NT2/D1 (cell line): ENCODE data around the gene AMOT.

Experiments
- DNase-seq: peaks from one replicate; pipeline ENCODE4 v3.0.0-alpha.2; 2011; ENCODE audit warnings: low read depth, low spot score
- H3K27me3 ChIP-seq: 2 replicates; pipeline ENCODE4 v1.6.0; 2011; ENCODE audit warnings: mild to moderate bottlenecking; ENCODE audit not compliant: insufficient read length, insufficient read depth
- H3K36me3 ChIP-seq: 2 replicates; pipeline ENCODE4 v1.6.1; 2011; ENCODE audit warnings: mild to moderate bottlenecking, low read length, mixed read lengths; ENCODE audit not compliant: insufficient read depth, insufficient read length
- H3K4me1 ChIP-seq: 2 replicates; pipeline ENCODE4 v1.5.1; 2011; ENCODE audit not compliant: insufficient read depth, insufficient read length
- H3K4me3 ChIP-seq: 2 replicates; pipeline ENCODE4 v1.5.1; 2011; ENCODE audit warnings: low read depth; ENCODE audit not compliant: insufficient read length
- H3K9ac ChIP-seq: 2 replicates; pipeline ENCODE4 v1.6.0; 2011; ENCODE audit warnings: low read depth; ENCODE audit not compliant: insufficient read length
- H3K9me3 ChIP-seq: 2 replicates; pipeline ENCODE4 v1.5.1; 2011; ENCODE audit warnings: mild to moderate bottlenecking, low read length; ENCODE audit not compliant: insufficient read depth
- SUZ12 ChIP-seq: IDR thresholded peaks from 2 replicates; pipeline ENCODE4 v1.6.1; 2011; ENCODE audit not compliant: insufficient read length, insufficient read depth; ENCODE audit errors: extremely low read depth
- YY1 ChIP-seq: IDR thresholded peaks from 2 replicates; pipeline ENCODE4 v1.6.1; 2011; ENCODE audit not compliant: insufficient read length, insufficient read depth
- ZNF274 ChIP-seq: IDR thresholded peaks from 2 replicates; pipeline ENCODE4 v1.6.1; 2011; ENCODE audit warnings: mild to moderate bottlenecking, low read depth, low read length

The AMOT gene

DNA sequence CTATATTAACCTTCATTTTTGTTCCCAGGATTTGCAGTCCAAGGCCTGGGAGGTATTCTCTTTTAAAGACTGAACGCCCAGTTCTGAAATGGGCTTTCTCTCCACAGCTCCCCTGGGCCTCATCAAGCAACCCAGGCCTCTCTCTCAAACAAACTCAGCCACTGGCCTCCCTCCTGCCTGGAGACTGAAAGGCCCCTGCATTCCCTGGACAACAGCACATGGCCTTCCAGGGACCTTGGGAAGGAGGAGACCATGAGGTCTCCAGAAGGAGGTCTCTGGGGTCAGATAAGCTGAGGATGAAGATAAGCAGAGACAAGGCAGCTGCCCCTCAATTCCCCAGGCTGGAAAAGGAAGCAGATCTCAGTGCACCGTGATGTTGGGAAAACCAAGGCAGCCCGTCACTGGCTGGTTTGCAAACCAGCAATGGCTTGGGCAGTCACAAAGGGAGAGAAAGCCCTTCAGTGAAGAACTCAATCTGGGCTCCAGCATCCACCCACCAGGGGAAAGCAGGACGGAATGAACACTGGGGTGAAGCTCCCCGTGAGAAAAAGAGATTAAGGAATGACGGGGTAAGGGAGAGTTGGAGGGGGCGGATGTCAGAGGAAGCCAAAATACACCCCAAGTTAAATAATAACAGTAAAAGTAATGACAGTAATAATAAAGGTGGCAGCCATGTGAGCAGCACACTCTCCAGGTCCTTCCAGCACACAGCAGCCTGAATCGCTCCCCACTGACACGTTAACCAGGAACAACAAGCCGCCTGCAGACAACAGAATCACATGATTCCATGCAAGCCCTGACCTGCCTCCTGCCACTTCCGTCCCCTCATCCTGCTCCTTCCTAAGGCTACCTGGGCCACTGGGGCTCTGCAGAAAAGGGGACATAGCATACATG is 22.3 kb downstream of the AMOT start:
- Histone ChIP-seq H3K9ac (no peak overlapping the region), H3K27me3 (no peaks in the 10 kb centered on the region), H3K4me1 (no peaks in the 10 kb centered on the region), H3K9me3 (no peaks in the 10 kb centered on the region), H3K36me3 (peaks cover 15% of the 10 kb centered on the region), H3K4me3 (no peak overlapping the region)
- no peak for DNase-seq
- no peak for TF ChIP-seq SUZ12
- no peak for TF ChIP-seq ZNF274

DNA sequence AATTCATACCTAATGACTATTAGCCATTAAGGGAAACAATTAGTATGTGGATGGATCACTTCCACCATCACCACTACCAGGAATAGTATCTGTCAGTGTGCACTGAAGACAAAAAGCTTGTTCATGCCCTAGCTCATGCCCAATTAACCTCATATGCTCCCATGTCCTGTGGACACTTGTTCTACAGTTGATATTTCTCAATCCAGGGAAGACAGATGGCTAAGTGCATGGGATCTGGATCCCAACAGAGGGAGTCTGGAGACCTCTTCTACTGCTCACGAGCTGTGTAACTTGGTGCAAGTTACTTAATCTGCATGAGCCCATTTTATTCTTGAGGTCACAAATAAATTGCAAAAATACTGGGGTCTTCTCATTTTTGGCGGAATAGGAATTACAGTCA is 23.7 kb downstream of the AMOT start:
- no peak overlapping the region for H3K4me3 ChIP-seq
- DNase-seq, result no peak
- H3K9ac ChIP-seq, result no peak overlapping the region

DNA sequence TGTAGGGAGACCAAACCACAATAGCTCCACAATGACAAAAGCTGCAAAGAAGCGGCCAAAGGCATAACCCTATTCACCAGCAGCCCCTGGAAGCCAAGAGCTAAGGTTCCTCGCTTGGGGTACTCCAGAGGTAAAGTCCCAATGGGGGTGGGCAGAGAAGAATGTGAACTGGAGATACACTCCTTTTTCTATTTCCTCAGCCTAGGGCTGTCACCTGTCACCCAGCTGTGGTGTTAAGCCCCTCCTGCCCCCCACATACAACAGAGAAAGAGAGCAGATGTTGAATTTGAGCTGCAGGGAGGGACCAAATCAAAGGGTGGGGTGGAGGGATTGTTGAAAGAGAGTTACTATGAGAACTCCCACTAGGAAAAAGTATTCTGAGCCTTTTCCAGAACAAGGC is 26.1 kb downstream of the AMOT start:
- Histone ChIP-seq H3K27me3 (no peaks in the 10 kb centered on the region), H3K36me3 (peaks cover 24% of the 10 kb centered on the region), H3K9ac (no peak overlapping the region), H3K4me1 (no peaks in the 10 kb centered on the region), H3K9me3 (no peaks in the 10 kb centered on the region), H3K4me3 (no peak overlapping the region)
- DNase-seq, result no peak
- TF ChIP-seq ZNF274 (no peak), YY1 (no peak), SUZ12 (no peak)

More for the DNA sequence above, 23.7 kb downstream of the AMOT start:
- TF ChIP-seq ZNF274, result no peak
- no peak for TF ChIP-seq YY1
- no peak for TF ChIP-seq SUZ12
- Histone ChIP-seq H3K36me3 (peaks cover 15% of the 10 kb centered on the region), H3K4me1 (no peaks in the 10 kb centered on the region), H3K27me3 (no peaks in the 10 kb centered on the region), H3K9me3 (no peaks in the 10 kb centered on the region)

DNA sequence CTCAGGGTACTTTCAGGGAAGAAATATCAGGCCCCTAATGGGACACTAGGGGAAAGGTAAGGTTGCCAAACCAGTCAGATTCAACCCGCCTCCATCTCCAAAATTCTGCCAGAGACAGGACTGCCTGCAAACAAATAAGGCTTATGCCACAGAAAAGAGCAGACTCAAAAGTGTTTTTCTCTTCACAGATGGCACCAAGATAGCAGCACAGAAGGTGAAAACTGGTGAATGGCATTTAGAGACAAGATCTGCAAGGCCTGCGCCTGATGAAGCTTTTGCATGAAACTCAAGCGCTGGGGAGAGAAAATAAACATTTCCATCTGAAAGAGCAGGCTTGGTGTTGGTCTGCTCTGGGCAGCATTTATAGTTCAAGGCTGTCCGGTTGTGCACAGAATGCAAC is 27.9 kb downstream of the AMOT start:
- Histone ChIP-seq H3K36me3 (peaks cover 28% of the 10 kb centered on the region), H3K9me3 (no peaks in the 10 kb centered on the region), H3K9ac (no peak overlapping the region), H3K4me1 (no peaks in the 10 kb centered on the region), H3K27me3 (no peaks in the 10 kb centered on the region), H3K4me3 (no peak overlapping the region)
- no peak for DNase-seq
- no peak for TF ChIP-seq SUZ12
- TF ChIP-seq ZNF274, result no peak

DNA sequence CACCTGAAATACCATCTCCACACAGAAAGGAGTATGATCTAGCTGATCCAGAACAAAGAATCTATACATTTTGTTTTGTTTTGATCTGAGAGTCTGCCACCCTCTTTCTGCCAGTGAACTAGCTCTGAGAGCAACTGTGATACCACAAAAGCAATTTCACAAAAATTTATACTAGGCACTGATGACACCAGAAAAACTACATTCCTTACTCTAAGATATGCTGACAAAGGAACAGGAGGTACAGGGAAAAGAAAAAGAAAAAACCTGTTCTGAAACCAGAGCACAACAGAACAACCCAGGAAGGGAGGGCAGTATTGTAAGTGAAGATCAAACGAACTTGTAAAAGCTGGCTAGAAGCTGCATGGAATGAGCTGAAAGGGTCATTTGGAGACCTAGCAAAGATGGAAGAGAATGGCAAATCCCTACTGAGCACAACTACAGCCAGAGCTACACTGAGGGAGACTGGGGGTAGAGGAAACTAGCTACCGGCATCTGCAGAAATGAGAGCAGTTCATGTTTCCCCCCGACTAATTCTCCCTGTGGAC is 31.9 kb downstream of the AMOT start:
- no peak for DNase-seq
- Histone ChIP-seq H3K4me1 (peaks cover 4% of the 10 kb centered on the region), H3K9me3 (no peaks in the 10 kb centered on the region), H3K27me3 (no peaks in the 10 kb centered on the region), H3K4me3 (no peak overlapping the region), H3K9ac (no peak overlapping the region), H3K36me3 (peaks cover 26% of the 10 kb centered on the region)
- no peak for TF ChIP-seq ZNF274
- no peak for TF ChIP-seq YY1
- TF ChIP-seq SUZ12, result no peak

DNA sequence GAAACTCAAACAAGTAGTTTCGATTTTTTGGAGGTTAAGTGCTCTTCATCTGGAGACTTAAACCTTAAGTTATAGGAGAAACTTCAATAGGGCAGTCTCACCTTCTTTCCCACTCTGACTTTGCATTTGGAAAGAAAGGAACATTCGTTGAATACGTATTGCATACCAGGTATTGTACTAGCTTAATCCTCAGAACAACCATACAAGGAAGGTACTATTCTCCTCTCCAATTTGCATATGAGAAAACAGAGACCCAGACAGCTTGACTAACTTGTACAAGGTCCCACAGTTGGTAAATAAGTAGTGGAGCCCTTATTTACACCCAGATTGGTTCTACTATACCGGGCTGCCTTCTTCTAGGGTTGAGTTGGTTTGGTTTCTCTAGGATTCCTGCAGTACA is 32.6 kb downstream of the AMOT start:
- Histone ChIP-seq H3K36me3 (peaks cover 21% of the 10 kb centered on the region), H3K4me1 (peaks cover 4% of the 10 kb centered on the region), H3K9ac (no peak overlapping the region), H3K9me3 (no peaks in the 10 kb centered on the region), H3K27me3 (no peaks in the 10 kb centered on the region), H3K4me3 (no peak overlapping the region)
- DNase-seq, result peak; percentile 13
- TF ChIP-seq YY1 (no peak), ZNF274 (no peak)

DNA sequence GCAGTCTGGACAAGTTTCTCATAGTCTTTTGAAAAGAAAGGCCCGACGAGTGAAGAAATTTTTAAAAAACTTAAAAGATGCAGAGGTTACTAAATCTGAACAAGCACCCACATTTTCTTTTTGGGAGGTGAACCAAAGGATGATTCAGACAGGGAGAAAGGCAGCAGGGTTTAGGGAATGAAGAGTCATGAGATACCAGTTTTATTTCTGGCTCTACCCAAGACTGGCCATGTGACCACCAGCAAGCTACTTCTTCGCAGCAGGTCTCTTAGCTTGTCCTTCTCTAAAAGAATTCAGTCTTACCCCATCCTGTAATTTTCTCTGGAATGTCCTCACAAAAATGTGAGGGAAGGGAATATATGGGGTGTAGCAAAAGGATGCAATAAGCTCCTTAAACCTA is 37.6 kb downstream of the AMOT start:
- Histone ChIP-seq H3K36me3 (peaks cover 6% of the 10 kb centered on the region), H3K4me3 (no peak overlapping the region), H3K27me3 (no peaks in the 10 kb centered on the region), H3K9ac (no peak overlapping the region), H3K9me3 (peaks cover 9% of the 10 kb centered on the region; the same call in 1 of the 2 replicates), H3K4me1 (peaks cover 4% of the 10 kb centered on the region)
- no peak for DNase-seq
- TF ChIP-seq SUZ12, result no peak
